ENCODE measurements around the gene IFNG. TPM values are rescaled to one million over a fixed set of nuclear protein-coding genes. Genes with fewer than 3 reads are reported as not detected.

IFNG gene
- total and polyA plus RNA-seq, 12 donors: 1.5 TPM; not detected in 11

DNA sequence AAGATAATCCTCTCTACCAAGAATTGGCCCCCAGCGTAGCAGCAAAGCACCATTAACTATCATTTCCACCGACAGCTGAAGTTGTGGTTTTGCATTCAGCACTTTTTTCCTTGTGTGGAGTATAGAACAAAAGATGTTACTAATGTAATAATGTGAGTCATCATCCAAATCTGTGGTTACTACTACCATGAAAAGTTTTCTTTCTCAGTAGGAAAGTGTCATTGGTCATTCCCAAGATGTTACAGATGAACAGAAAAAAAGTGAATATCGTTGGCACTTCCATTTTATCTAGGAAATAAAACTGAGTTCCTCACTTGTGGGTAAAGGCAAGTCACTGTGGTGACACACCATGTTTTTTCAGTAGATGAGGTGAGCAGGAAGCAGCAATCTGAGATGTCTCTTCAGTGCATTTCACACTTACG lies 30.3 kb upstream of the IFNG start:
- Histone ChIP-seq H3K27me3 (peaks cover 0 to 4% (median 0%) of the 10 kb centered on the region in 7 donors), H3K4me1 (no peaks in the 10 kb centered on the region), H3K27ac (no peak overlapping the region), H3K4me3 (no peak overlapping the region), H3K36me3 (no peaks in the 10 kb centered on the region), H3K9me3 (no peaks in the 10 kb centered on the region)
- TF ChIP-seq, protein P1, sequence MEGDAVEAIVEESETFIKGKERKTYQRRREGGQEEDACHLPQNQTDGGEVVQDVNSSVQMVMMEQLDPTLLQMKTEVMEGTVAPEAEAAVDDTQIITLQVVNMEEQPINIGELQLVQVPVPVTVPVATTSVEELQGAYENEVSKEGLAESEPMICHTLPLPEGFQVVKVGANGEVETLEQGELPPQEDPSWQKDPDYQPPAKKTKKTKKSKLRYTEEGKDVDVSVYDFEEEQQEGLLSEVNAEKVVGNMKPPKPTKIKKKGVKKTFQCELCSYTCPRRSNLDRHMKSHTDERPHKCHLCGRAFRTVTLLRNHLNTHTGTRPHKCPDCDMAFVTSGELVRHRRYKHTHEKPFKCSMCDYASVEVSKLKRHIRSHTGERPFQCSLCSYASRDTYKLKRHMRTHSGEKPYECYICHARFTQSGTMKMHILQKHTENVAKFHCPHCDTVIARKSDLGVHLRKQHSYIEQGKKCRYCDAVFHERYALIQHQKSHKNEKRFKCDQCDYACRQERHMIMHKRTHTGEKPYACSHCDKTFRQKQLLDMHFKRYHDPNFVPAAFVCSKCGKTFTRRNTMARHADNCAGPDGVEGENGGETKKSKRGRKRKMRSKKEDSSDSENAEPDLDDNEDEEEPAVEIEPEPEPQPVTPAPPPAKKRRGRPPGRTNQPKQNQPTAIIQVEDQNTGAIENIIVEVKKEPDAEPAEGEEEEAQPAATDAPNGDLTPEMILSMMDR (IDR thresholded peaks at IDR 0.05): no peak
- intact Hi-C loops (cut with DNase I): no loop called here
- WGBS, 2 donors: 83 to 84% methylated on average over 4 of the region's 4 CpGs
- ATAC-seq: no peak
- no peak for DNase-seq

DNA sequence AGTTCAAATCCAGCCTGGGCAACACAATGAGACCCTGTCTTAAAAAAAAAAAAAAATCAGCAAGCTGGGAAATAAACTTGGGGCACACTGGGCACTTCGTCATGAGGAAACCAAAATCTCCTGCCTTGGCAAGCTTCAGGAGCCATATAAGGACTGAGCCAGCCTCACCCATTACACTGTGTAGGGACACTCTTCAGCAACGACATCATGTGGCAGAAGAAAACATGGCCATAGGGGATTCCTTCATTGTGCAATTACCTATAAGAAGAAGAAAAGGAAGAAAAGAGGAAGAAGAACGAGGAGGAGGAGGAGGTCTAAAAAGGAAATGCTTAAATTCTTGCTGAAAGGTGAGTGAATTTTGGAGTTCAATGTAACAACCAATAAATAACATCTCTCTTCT lies 26.1 kb upstream of the IFNG start:
- H3K4me1 ChIP-seq: peaks cover 0 to 6% (median 0%) of the 10 kb centered on the region in 9 donors
- TF ChIP-seq, protein P1 (IDR thresholded peaks at IDR 0.05): no peak
- no peak overlapping the region for H3K4me3 ChIP-seq
- intact Hi-C loops (cut with DNase I): no loop called here
- H3K36me3 ChIP-seq: no peaks in the 10 kb centered on the region
- no peak overlapping the region for H3K27ac ChIP-seq
- peaks cover 0 to 4% (median 0%) of the 10 kb centered on the region in 7 donors for H3K27me3 ChIP-seq
- ATAC-seq: no peak
- no peak for DNase-seq
- H3K9me3 ChIP-seq: no peaks in the 10 kb centered on the region
- 73 to 77% methylated on average over 3 of the region's 3 CpGs for WGBS, 2 donors

DNA sequence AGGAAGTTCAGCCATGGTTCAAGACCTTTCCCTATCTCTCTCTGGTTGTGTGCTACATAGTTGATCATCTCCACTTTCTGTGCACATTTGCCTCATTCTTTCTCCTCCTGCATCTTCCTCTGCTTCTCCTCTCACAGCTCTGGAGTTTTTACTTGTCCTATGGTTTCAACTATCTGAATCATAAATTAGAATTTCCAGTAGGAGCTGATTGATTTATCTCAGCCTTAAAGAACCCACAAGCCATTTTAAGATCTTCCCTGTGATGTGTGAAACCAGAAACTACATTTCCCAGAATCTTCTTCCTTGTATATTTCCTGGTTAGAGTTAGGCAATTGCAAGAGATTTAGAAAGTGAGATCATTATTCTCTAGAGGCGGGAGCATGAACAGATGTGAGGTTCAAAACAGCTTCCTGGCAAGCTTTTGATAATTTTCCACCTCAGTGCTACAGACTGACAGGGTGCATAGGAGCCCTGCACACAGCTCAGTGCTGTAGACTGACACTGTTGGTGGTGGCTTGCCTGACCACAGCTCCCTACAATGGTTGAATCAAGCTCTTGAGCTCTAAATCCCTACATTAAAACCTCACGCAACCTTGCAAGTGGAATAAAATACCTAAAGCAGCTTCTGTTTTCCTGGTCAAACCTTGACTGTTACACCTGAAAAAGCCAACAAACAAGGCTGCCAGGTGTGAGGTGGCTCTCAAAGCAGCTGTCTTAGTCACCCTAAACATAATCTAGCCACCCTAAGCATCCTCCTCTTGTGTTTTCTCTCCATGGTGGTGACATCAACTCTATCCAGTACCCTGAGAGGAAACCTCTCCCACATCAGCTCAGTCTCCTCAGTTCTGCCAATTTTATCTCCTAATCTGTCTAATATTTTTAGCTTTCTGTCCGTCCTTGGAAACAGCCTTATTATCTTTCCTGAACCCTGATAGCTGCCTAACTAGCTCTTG lies 21.5 kb upstream of the IFNG start:
- Histone ChIP-seq H3K4me3 (no peak overlapping the region), H3K27ac (no peak overlapping the region), H3K9me3 (no peaks in the 10 kb centered on the region), H3K36me3 (no peaks in the 10 kb centered on the region), H3K27me3 (no peaks in the 10 kb centered on the region), H3K4me1 (peaks cover 0 to 11% (median 0%) of the 10 kb centered on the region in 9 donors)
- TF ChIP-seq, protein P1 (IDR thresholded peaks at IDR 0.05): no peak
- 49 to 50% methylated on average over 3 of the region's 3 CpGs for WGBS, 2 donors
- intact Hi-C loops (cut with DNase I): no loop called here
- ATAC-seq (peak in 6 of 8 donors; percentile 41 to 78 (median 54)), DNase-seq (no peak)

DNA sequence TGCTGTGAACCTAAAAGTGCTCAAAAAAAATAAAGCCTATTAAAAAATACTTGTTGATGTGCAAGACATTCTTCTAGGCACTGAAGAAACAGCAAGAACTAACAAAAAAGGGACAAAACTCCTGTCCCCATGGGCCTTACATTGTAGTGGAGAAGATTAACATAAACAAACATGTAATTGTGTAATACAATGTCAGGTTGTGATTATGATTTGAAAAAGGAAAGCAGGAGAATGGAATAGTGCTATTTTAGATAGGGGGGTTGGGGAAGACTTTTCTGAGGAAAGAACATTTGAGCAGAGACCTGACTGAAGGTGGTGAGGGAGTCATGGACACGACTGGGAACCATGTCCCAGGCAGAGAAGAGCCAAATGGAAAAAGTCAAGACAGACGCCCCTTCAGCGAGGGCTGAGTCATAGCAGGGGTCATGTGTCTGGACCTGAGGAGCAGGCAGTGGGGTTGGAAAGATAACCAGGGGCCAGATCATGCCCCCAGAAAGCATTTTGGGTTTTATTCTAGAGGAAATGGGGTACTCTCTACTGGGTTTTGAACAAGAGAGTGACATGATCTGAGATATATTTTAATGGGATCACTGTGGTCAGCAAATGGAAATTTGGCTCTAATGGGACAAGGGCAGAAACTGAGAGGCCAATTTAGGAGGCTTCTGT lies 19.4 kb upstream of the IFNG start:
- no peak overlapping the region for H3K4me3 ChIP-seq
- no peaks in the 10 kb centered on the region for H3K27me3 ChIP-seq
- intact Hi-C loops (cut with DNase I): no loop called here
- WGBS, 2 donors: 68 to 80% methylated on average over 3 of the region's 3 CpGs
- no peak overlapping the region for H3K27ac ChIP-seq
- H3K36me3 ChIP-seq: no peaks in the 10 kb centered on the region
- DNase-seq (no peak), ATAC-seq (no peak)
- H3K4me1 ChIP-seq: peaks cover 0 to 14% (median 0%) of the 10 kb centered on the region in 9 donors
- no peaks in the 10 kb centered on the region for H3K9me3 ChIP-seq
- TF ChIP-seq, protein P1 (IDR thresholded peaks at IDR 0.05): no peak
